Effector memory CD8-positive, alpha-beta T cell (primary cell): ENCODE measurements around the gene RAPGEF5.

Experiments used
- ATAC-seq: fragments of 150-1000 bp; cut with Tn5 transposase; replicated peaks from 2 replicates; pipeline ENCODE4 v1.10.0; 2021; ENCODE audit warnings: mild to moderate bottlenecking, moderate library complexity
- DNase-seq, 3 experiments: peaks; one replicate each; pipeline ENCODE4 v3.0.0; 2021
- H3K27ac Mint-ChIP-seq, 2 donors: one replicate each; pipeline ENCODE4 v1.8.0; 2022; ENCODE audit warnings: mild to moderate bottlenecking in 2 of 2, mixed read lengths in 2 of 2, moderate library complexity in 2 of 2
- H3K27me3 Mint-ChIP-seq, 2 donors: one replicate each; pipeline ENCODE4 v1.8.0; 2022; ENCODE audit warnings: mixed read lengths in 2 of 2
- H3K36me3 Mint-ChIP-seq: one replicate; pipeline ENCODE4 v1.8.0; 2022; ENCODE audit warnings: mild to moderate bottlenecking, moderate library complexity, mixed read lengths; ENCODE audit not compliant: insufficient read depth
- H3K4me1 Mint-ChIP-seq, 2 donors: one replicate each; pipeline ENCODE4 v1.8.0; 2022; ENCODE audit warnings: low read depth in 2 of 2, mixed read lengths in 2 of 2
- H3K4me3 Mint-ChIP-seq, 2 donors: one replicate each; pipeline ENCODE4 v1.8.0; 2022; ENCODE audit warnings: mild to moderate bottlenecking in 2 of 2, mixed read lengths in 2 of 2, moderate library complexity in 2 of 2
- H3K9me3 Mint-ChIP-seq, 2 donors: one replicate each; pipeline ENCODE4 v1.8.0; 2022; ENCODE audit warnings: mixed read lengths in 2 of 2

Gene RAPGEF5

DNA sequence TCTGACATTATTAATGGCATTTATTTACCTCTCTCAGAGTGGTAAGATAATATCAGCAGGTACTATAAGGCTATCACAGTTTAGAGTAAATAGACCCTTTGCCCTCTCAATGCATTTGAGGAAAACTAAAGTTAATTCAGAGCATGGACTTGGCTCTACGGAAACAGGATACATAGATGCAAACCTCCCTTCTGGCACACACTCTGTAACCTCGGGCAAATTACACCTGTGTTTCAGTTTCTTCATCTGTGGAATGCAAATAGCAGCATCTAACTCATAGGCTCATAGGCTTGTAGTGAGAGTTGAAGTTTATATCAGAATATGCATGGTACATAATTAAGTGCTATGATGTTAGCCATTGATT, 5.6 kb downstream of the RAPGEF5 start:
- no peaks in the 10 kb centered on the region for H3K36me3 Mint-ChIP-seq
- peaks cover 46 to 47% of the 10 kb centered on the region in 2 donors for H3K27me3 Mint-ChIP-seq
- H3K4me1 Mint-ChIP-seq: peaks cover 0 to 2% of the 10 kb centered on the region in 2 donors
- peaks cover 0 to 6% of the 10 kb centered on the region in 2 donors for H3K9me3 Mint-ChIP-seq
- ATAC-seq (no peak), DNase-seq (no peak)
- no peak overlapping the region for H3K27ac Mint-ChIP-seq
- H3K4me3 Mint-ChIP-seq: no peak overlapping the region

DNA sequence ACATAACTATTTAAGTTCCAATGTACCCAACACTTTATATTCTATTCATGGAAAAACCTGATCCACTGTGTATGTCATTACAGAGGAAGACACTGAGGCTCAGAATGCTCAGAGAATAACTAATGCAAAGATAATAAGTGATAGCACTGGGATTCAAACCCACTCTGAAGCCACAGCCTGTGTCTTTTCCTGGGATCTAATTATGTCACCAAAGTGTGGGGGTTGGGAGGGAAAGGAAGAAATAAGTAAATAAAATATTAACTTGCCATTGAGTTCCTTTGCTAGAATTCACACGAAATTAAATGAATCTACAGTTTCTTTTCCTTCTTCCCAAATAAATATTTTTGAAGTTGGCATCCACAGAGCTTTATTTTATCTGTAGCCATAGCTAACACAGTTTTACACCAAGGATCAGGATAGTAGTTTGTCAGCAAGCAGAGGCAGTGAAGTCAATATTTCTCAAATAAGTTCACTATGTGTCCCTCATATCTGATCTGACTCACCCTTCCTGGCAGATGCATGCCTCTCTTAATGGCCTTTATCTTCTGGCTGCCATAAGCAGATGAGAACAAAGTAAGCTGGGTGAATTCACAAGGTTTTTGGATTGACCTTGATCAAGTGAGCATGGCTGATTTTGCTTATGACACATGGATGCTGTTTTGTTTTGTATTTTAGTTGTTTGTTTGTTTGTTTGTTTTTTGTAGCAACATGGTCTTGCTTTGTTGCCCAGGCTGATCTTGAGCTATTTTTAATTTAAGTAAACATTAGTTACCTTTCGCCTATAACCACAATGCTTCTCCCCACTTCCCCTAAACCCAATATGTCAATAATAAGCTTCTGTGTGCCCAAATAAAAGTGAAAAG, 6.3 kb downstream of the RAPGEF5 start:
- ATAC-seq (no peak), DNase-seq (no peak)
- H3K36me3 Mint-ChIP-seq: no peaks in the 10 kb centered on the region
- H3K4me1 Mint-ChIP-seq: no peaks in the 10 kb centered on the region
- no peak overlapping the region for H3K27ac Mint-ChIP-seq
- peaks cover 0 to 6% of the 10 kb centered on the region in 2 donors for H3K9me3 Mint-ChIP-seq
- no peak overlapping the region for H3K4me3 Mint-ChIP-seq
- peaks cover 47 to 48% of the 10 kb centered on the region in 2 donors for H3K27me3 Mint-ChIP-seq

DNA sequence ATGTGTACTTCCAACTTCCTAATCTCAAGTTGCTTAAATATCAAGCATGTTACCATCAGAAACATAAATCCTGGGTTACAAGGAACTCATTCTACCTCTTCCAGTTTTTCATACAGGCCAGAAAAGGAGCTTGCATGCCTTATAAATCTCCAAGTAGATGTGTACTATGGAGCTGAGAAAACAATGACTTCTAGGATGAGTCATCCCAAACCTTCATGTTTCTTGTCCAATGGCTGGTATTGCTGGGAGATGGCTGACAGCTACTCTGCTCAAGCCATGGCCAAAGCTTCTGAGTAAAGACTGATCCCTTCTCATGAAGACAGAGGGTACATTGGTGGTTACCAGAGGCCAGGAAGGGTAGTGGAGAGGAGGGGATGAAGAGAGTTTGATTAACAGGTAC, 8.6 kb downstream of the RAPGEF5 start:
- H3K4me1 Mint-ChIP-seq: no peaks in the 10 kb centered on the region
- H3K27me3 Mint-ChIP-seq: peaks cover 27 to 30% of the 10 kb centered on the region in 2 donors
- H3K4me3 Mint-ChIP-seq: no peak overlapping the region
- no peak for DNase-seq
- H3K27ac Mint-ChIP-seq: no peak overlapping the region
- no peak for ATAC-seq
- no peaks in the 10 kb centered on the region for H3K36me3 Mint-ChIP-seq
- H3K9me3 Mint-ChIP-seq: peaks cover 0 to 2% of the 10 kb centered on the region in 2 donors

DNA sequence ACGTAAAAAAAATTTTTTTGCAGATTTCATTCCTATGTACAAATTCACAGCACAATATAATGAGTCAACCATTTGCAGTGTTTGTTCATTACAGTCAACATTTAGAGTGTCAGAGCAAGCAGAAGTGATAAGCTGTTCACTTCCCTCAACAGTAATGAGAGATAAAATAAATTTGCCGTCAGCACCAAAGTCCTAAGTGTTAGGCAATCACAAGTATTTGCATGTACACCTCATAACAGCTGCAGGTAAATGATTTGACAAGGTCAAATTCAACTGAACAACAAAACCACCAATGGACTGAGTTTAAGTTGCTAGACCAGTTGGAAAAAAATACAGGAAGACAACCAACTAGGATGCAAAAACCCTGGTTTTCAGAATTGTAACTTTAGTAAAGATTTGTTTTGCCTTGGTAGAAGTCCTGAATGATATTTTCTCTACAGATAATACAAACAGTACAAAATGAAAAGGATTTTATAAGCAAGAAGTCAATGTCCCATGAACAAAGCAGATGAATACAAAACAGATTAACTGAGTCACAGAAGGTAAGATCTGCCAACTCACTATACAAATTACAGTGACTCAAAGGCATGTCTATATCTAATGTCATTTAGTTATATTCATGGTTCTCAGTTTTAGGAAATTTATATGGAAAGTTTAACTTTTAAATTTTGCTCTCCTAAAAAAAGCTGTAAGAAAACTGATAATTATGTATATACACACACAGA, 10.4 kb downstream of the RAPGEF5 start:
- no peak for DNase-seq
- no peak for ATAC-seq
- no peaks in the 10 kb centered on the region for H3K9me3 Mint-ChIP-seq
- H3K36me3 Mint-ChIP-seq: no peaks in the 10 kb centered on the region
- no peaks in the 10 kb centered on the region for H3K4me1 Mint-ChIP-seq
- no peak overlapping the region for H3K4me3 Mint-ChIP-seq
- peaks cover 21 to 25% of the 10 kb centered on the region in 2 donors for H3K27me3 Mint-ChIP-seq
- H3K27ac Mint-ChIP-seq: no peak overlapping the region

DNA sequence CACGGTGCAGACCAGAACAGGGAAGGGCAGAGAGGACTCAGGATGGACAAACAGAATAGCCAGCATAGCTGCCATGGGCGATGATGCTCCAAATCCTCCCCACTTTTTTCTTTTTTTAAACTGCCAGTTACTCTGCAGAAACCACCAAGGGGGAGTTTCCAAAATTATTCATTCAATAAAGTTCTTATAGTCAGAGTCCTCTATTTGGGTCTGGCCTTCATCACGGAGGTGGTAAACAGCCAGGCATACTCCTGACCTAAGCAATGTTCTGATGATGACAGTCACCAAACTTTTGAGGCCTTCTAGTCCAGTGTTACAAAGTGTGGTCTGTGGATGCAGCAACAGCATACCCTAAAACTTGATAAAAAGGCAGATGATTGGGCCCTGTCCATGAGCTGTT, 12.3 kb downstream of the RAPGEF5 start:
- H3K4me3 Mint-ChIP-seq: no peak overlapping the region
- no peaks in the 10 kb centered on the region for H3K36me3 Mint-ChIP-seq
- H3K9me3 Mint-ChIP-seq: no peaks in the 10 kb centered on the region
- H3K4me1 Mint-ChIP-seq: peaks cover 0 to 2% of the 10 kb centered on the region in 2 donors
- H3K27ac Mint-ChIP-seq: no peak overlapping the region
- H3K27me3 Mint-ChIP-seq: peaks cover 15 to 21% of the 10 kb centered on the region in 2 donors
- no peak for ATAC-seq
- no peak for DNase-seq

GRCh38 chr7:22343612-22344011, 13.3 kb downstream of the RAPGEF5 start:
- Mint-ChIP-seq H3K9me3 (no peaks in the 10 kb centered on the region), H3K27ac (no peak overlapping the region), H3K36me3 (no peaks in the 10 kb centered on the region), H3K4me1 (peaks cover 0 to 2% of the 10 kb centered on the region in 2 donors), H3K27me3 (peaks cover 20% of the 10 kb centered on the region in 2 donors), H3K4me3 (no peak overlapping the region)
- ATAC-seq: no peak
- DNase-seq: no peak

DNA sequence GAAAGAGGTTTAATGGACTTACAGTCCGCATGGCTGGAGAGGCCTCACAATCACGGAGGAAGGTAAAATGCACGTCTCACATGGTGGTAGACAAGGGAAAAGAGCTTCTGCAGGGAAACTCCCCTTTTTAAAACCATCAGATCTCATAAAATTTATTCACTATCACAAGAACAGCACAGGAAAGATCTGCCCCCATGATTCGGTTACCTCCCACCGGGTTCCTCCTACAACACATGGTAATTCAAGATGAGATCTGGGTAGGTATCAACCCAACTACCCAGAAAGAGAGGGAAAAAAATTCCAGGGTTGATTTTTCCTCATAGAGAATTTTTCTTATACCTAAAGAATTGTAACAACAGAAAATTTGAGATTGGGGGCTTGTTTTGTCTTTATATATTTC, 13.9 kb downstream of the RAPGEF5 start:
- no peak overlapping the region for H3K4me3 Mint-ChIP-seq
- H3K4me1 Mint-ChIP-seq: peaks cover 0 to 2% of the 10 kb centered on the region in 2 donors
- H3K27ac Mint-ChIP-seq: no peak overlapping the region
- no peaks in the 10 kb centered on the region for H3K9me3 Mint-ChIP-seq
- DNase-seq (no peak), ATAC-seq (no peak)
- H3K36me3 Mint-ChIP-seq: no peaks in the 10 kb centered on the region
- peaks cover 15 to 17% of the 10 kb centered on the region in 2 donors for H3K27me3 Mint-ChIP-seq

DNA sequence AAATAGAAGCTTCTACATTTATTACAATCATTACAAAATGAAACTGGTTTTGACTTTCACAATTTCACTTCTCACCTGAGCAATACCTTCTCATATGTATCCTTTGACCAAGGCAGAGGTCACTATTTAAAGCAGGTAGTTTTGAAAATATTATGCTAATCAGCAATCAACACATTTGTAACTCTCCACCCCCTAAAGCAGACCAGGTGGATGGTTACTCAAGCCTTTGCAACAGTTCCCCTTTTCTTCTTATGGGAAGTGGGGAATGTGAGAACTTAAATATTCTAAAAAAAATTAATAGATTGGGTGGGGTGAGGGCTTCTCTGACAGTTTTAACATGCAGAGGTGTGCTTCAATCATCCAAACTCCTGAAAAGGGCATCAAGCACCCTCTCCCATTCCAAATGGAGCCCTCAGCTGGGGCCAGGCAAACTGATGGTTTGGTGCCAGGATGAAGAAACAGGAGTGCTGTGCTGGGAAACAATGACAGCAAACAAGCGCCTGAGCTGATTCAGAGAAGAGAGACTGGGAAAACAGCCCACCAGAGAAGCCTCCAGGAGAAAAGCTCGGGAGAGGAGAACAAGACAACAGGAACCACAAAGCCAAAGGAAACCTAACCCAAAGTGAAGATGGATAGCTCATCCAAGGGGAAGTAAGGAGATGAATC, 17.1 kb downstream of the RAPGEF5 start:
- DNase-seq (no peak), ATAC-seq (no peak)
- no peaks in the 10 kb centered on the region for H3K36me3 Mint-ChIP-seq
- peaks cover 23 to 28% of the 10 kb centered on the region in 2 donors for H3K27me3 Mint-ChIP-seq
- no peak overlapping the region for H3K27ac Mint-ChIP-seq
- no peaks in the 10 kb centered on the region for H3K9me3 Mint-ChIP-seq
- H3K4me1 Mint-ChIP-seq: peaks cover 0 to 2% of the 10 kb centered on the region in 2 donors
- no peak overlapping the region for H3K4me3 Mint-ChIP-seq

DNA sequence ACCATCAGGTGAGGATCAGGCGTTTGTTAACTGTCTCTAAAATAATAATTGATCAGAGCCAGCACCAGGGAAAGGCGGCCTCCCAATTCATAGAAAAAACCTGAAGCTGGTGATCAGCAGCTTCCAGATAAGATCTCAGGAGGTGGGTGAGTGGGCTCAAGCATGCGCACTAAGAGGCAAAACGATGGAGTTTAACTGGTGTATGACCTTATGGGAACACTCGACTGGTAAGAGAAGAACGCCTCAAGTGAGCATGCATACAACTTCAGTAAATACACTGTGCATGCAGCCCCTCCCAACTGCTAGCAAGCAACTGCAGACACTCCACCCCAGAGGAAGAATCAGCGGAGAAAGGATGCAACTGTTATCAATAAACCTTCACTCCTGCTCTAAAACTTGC, 18.1 kb downstream of the RAPGEF5 start:
- Mint-ChIP-seq H3K27ac (no peak overlapping the region), H3K9me3 (no peaks in the 10 kb centered on the region), H3K4me1 (peaks cover 0 to 2% of the 10 kb centered on the region in 2 donors), H3K36me3 (no peaks in the 10 kb centered on the region), H3K4me3 (no peak overlapping the region), H3K27me3 (peaks cover 26 to 38% of the 10 kb centered on the region in 2 donors)
- ATAC-seq: no peak
- no peak for DNase-seq

GRCh38 chr7:22338411-22338810, 18.5 kb downstream of the RAPGEF5 start:
- no peak for ATAC-seq
- Mint-ChIP-seq H3K27me3 (peaks cover 31 to 42% of the 10 kb centered on the region in 2 donors), H3K9me3 (no peaks in the 10 kb centered on the region), H3K4me3 (no peak overlapping the region), H3K36me3 (no peaks in the 10 kb centered on the region), H3K4me1 (peaks cover 0 to 2% of the 10 kb centered on the region in 2 donors), H3K27ac (no peak overlapping the region)
- DNase-seq: no peak

DNA sequence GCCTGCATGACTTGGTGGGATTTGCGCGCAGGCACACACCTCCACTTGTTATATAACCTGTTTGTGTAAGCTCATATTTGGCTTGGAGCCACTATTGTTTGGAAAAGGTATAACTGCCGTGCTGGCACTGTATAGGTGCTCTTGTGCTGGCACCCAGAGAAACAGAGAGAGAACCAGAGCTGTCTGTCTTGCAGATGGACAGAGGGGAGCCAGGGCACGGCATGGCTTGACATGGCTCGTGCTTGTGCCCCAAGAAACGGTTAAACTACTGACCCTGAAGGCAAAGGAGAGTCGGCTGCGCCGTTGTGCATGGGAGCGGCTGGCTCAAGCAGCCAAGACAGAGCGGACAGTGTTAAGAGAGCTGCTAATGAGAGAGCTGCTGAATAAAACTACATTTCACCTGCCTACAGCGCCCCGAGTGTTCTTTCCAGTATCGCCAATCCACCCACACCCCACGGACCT, 23.2 kb downstream of the RAPGEF5 start:
- H3K36me3 Mint-ChIP-seq: no peaks in the 10 kb centered on the region
- no peaks in the 10 kb centered on the region for H3K4me1 Mint-ChIP-seq
- H3K27ac Mint-ChIP-seq: no peak overlapping the region
- no peaks in the 10 kb centered on the region for H3K9me3 Mint-ChIP-seq
- ATAC-seq: no peak
- no peak overlapping the region for H3K4me3 Mint-ChIP-seq
- DNase-seq: no peak
- peaks cover 41 to 51% of the 10 kb centered on the region in 2 donors for H3K27me3 Mint-ChIP-seq

- ATAC-seq: no peak
- Mint-ChIP-seq H3K27me3 (peaks cover 41 to 51% of the 10 kb centered on the region in 2 donors), H3K36me3 (no peaks in the 10 kb centered on the region), H3K9me3 (no peaks in the 10 kb centered on the region), H3K27ac (no peak overlapping the region), H3K4me3 (no peak overlapping the region), H3K4me1 (no peaks in the 10 kb centered on the region)
- no peak for DNase-seq
Observed at GRCh38 chr7:22332461-22332870, 24.5 kb downstream of the RAPGEF5 start.

GRCh38 chr7:22331704-22332103, 25.2 kb downstream of the RAPGEF5 start:
- Mint-ChIP-seq H3K27me3 (peaks cover 44 to 48% of the 10 kb centered on the region in 2 donors), H3K27ac (no peak overlapping the region), H3K4me3 (no peak overlapping the region), H3K36me3 (no peaks in the 10 kb centered on the region), H3K9me3 (no peaks in the 10 kb centered on the region), H3K4me1 (no peaks in the 10 kb centered on the region)
- no peak for ATAC-seq
- DNase-seq: no peak
